ENCODE results near the gene FREM2. TPM values are rescaled to one million over a fixed set of nuclear protein-coding genes. Genes with fewer than 3 reads are reported as not detected.

FREM2 gene
- total and polyA plus RNA-seq, 2 experiments from 2014 or later: 2.4 to 29.8 TPM

- no peak for TF ChIP-seq ZNF462 (CRISPR knock-in tag; IDR thresholded peaks at IDR 0.05)
- no peak for TF ChIP-seq EZH2phosphoT487 (IDR thresholded peaks at IDR 0.05; ENCODE audit: unreplicated experiment)
- no peak for TF ChIP-seq JUNB (IDR thresholded peaks at IDR 0.05; ENCODE audit: unreplicated experiment)
- no peak for TF ChIP-seq EZH2 (IDR thresholded peaks at IDR 0.05; ENCODE audit: low read depth, unreplicated experiment)
- no peak for TF ChIP-seq NANOG (IDR thresholded peaks at IDR 0.05; ENCODE audit: borderline replicate concordance)
Measured at GRCh38 chr13:38871275-38871674, 184.4 kb downstream of the FREM2 start (continued).

GRCh38 chr13:38872693-38873092 lies 185.8 kb downstream of the FREM2 start:
- TF ChIP-seq STAT1 (IDR thresholded peaks at IDR 0.05; ENCODE audit: unreplicated experiment) (no peak), CTCF (conservative IDR thresholded peaks at IDR 0.05; ENCODE audit: low read depth in 2 of 2) (peak; percentile 85 to 89), NANOG (IDR thresholded peaks at IDR 0.05; ENCODE audit: borderline replicate concordance) (no peak), CREB1 (CRISPR knock-in tag; IDR thresholded peaks at IDR 0.05; ENCODE audit: low read depth) (no peak), ZNF114 (CRISPR knock-in tag; IDR thresholded peaks at IDR 0.05) (no peak)
- Histone ChIP-seq H3K4me2 (no peak overlapping the region), H3K4me3 (no peak overlapping the region), H2AFZ (no peak overlapping the region), H3F3A (replicated peaks; ENCODE audit: low read depth) (no peaks in the 10 kb centered on the region), H3K79me2 (replicated peaks; ENCODE audit: insufficient read depth) (no peaks in the 10 kb centered on the region), H3K36me3 (ENCODE audit: insufficient read depth) (no peaks in the 10 kb centered on the region), H4K20me1 (replicated peaks; ENCODE audit: insufficient read depth) (no peaks in the 10 kb centered on the region), H3K9me2 (ENCODE audit: insufficient read depth) (no peaks in the 10 kb centered on the region), H3K27ac (ENCODE audit: low read depth) (no peak overlapping the region), H3K4me1 (ENCODE audit: insufficient read depth) (no peaks in the 10 kb centered on the region), H3K27me3 (ENCODE audit: insufficient read depth) (no peaks in the 10 kb centered on the region)
- DNase-seq (ENCODE audit: low spot score) (peak; percentile 83), ATAC-seq (peak; percentile 76)
- Mint-ChIP-seq H3K9me3 (no peaks in the 10 kb centered on the region), H3K27ac (no peak overlapping the region), H3K36me3 (ENCODE audit: low read depth) (peaks cover 6% of the 10 kb centered on the region; the same call in 2 of the 3 replicates), H3K4me1 (peaks cover 3% of the 10 kb centered on the region; the same call in 2 of the 3 replicates), H3K27me3 (ENCODE audit: insufficient read depth, low read depth, poor library complexity) (no peaks in the 10 kb centered on the region), H3K4me3 (no peak overlapping the region)

Measured in GM23338 (cell line).